GM04503 (cell line): Measurements from ENCODE around the gene CUX1.

Source experiments
- DNase-seq: peaks from one replicate; pipeline ENCODE4 v3.0.0-alpha.2; 2012; ENCODE audit warnings: low read depth

The CUX1 gene

GRCh38 chr7:101937717-101938514 lies 120.5 kb downstream of the CUX1 start:
- DNase-seq, result no peak

GRCh38 chr7:101939136-101939695 lies 121.8 kb downstream of the CUX1 start:
- no peak for DNase-seq

GRCh38 chr7:101940151-101940550 lies 122.7 kb downstream of the CUX1 start:
- no peak for DNase-seq

DNA sequence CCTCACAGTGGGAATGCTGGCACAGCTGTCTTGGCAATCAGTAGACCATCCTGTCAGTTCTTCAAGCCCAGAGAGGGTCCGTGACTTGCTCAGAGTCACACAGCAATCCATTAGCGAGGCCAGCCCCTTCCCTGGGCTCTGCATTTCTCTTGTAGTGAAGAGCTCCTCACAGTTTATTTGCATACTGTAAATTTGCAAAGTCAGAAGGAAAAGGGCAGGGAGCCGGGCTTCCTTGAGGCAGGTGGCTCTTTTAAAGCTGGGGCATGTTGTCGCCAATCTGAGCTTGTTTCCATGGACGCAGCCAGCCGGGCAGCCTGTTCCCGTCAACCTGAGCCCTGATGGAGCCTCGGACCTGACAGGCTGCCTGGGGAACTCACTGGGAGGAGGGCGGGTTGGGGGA lies 123.4 kb downstream of the CUX1 start:
- no peak for DNase-seq

DNA sequence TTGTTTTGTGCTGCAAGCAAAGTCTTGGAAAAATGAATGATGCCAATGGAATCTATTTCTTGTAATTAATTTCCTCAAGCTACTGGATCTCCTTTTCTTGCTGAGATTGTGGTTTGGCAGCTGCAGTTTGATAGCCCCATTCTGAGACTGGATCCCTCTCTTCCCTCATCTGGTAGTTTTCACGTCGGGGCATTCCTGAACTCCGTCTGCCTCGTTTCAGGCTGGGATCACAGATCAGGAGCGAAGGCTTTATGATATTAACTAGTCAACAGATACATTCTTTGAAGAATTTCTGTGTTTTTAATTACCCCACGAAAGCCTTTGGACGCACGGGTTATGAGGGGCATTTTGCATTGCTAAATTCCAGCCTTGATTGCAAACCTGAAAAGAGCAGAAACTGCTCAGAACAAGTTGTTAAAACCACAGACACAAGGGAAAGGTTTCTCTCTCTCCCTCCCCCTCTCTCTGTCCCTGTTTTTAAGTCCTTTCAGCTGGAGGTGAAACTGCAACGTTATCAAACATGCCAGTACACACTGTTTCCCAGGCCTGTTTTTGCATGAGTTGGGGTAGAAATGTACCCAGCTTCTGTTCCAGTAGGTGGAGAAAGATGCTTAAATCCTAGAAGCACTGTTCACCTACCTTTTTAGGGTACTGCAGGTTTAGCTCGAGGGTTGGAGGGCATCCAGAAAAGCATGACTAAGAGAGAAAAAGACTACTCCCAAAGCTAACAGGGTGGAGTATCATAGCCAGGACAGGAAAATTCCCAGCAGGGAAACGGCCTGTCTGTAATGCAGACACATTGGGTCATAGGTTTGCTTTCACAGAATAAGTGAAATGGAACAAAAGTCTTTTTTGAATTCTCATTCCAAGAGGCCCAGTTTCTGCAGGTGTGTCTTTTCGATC lies 124.3 kb downstream of the CUX1 start:
- DNase-seq, result peak; percentile 60

DNA sequence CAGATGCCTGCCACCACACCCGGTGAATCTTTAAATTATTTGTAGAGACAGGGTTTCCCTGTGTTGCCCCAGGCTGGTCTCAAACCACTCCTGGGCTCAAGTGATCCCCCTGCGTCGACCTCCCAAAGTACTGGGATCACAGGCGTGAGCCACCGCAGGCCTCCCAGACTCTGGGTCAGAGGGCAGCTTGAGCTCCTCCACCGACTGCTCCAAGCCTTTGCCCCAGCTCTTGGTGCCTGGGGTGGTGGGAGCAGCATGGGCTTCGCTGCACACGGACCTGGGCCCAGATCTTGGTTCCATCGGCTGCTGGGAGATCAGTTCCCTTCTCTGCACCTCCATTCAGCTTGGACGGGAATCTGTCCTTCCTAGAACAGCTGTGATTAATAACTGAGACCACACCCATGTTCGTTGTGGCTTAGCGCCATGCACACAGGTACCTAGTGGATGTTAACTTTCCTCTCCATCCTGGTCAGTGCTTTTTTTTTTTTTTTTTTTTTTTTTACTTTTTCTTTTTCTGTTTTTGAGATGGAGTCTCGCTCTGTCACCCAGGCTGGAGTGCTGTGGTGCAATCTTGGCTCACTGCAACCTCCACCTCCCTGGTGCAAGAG lies 125.3 kb downstream of the CUX1 start:
- DNase-seq, result no peak

DNA sequence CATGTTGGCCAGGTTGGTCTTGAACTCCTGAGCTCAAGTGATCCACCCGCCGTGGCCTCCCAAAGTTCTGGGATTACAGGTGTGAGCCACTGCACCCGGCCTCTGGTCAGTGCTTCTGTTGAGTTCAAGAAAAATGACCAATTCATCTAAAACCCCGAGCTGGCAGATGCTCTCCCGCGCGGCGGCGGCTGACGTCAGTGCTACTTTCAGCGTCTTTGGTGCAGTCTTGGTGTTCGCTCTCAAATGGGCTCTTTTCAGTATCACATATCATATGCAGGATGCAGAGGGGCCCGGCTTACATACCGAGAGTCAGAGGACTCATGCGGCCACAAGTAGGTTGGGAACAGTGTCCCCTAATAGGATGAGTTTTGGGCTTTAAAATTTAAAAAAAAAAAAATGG lies 125.9 kb downstream of the CUX1 start:
- DNase-seq, result no peak

GRCh38 chr7:101943889-101944600 lies 126.6 kb downstream of the CUX1 start:
- DNase-seq, result no peak

DNA sequence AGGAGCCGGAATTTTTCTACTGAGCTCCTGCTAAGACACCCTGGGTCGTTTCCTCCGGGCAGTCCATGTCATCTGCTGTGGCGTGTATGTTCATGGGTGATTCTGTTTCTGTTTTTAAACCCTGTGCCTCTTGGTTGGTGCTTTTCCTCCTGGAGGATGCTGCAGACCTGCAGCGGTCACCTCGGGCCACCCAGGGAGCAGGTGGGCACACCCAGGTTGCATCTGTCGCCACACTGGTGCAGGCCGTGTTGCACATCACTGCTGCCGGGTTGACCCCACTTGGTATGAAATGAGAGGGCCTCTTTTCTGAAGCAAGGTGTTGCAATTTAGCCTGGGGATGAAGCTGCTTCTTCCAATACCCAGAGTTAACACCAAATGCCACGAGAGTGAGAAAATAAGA lies 127.2 kb downstream of the CUX1 start:
- no peak for DNase-seq

DNA sequence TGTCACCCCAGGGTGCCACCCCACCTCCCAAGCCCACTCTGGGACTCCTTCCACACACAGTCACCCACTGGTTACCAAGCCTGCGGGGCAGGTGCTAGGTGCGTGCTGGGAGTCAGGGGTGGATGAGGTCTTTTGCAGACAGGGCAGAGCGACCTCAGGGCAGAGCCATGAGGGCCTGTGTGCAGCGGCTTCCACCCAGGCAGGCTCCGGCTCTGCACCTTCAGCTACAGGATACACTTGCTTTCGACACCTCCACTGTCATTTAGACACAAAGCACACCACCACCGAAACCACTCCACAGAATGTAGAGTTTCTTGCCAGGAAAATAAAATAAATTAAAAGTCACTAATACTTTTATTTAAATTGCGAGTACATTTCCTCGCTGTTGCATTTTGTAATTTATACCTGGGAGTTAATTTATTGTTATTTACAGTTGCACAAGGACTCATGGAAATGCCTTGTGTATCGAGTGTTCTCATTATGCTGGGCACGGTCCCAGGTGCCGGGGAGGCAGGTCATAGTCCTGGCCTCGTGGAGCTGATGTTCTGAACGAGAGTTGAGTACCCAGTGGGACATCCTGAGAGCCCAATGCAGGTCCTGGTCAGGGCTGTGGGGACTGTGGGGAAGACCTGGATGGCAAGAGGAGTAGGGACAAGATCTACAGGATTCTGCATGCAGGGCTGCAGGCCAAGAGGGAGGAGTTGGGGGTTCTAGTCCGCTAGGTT lies 127.8 kb downstream of the CUX1 start:
- no peak for DNase-seq

- no peak for DNase-seq
Observed at GRCh38 chr7:101947899-101948298, 130.5 kb downstream of the CUX1 start.

GRCh38 chr7:101948650-101949049 lies 131.2 kb downstream of the CUX1 start:
- DNase-seq, result no peak

- DNase-seq, result peak; percentile 28
Observed at GRCh38 chr7:101950450-101951119, 133.2 kb downstream of the CUX1 start.

DNA sequence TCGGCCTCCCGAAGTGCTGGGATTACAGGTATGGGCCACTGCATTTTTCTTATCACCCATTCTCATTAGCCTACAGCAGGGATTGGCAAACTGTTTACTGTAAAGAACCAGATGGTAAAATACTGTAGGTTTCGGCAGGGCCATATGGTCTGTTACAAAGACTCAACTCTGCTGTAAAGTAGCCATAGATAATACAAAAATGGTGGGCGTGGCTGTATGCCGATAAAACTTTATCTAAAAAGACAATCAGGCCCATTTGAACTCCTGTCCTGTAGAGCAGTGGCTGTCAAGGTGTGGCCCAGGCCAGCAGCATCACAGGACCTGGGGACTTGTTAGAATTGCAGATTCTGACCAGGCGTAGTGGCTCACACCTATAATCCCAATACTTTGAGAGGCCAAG lies 134.3 kb downstream of the CUX1 start:
- no peak for DNase-seq

GRCh38 chr7:101952355-101953247 lies 135.2 kb downstream of the CUX1 start:
- DNase-seq, result peak; percentile 65

DNA sequence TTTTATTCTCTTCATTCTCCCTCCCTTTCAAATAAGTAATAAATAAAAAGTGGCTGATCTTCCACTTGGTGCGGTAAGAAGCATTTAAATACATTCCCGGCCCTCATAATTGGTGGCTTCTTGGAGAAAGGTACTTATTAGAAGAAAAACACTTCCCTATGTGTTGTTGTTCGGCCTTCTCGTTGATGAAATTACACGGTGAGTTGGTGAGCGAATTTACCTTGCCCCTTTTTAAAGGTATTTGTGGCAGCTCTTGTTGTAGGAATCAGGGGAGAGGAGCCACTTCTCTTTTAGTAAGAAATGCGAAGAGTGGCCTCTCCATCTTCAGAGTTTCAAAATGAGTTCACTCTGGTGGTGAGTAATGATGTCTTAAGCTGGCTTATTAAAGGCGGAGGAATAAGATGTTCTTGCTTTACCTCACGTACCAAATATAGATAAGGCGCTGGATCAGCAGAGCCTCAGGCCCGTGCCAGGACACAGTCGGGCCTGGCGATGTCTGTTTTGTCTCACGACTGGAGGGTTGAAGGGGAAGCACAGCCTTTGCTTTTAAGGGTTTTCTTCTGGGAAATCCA lies 135.9 kb downstream of the CUX1 start:
- DNase-seq, result peak; percentile 51

DNA sequence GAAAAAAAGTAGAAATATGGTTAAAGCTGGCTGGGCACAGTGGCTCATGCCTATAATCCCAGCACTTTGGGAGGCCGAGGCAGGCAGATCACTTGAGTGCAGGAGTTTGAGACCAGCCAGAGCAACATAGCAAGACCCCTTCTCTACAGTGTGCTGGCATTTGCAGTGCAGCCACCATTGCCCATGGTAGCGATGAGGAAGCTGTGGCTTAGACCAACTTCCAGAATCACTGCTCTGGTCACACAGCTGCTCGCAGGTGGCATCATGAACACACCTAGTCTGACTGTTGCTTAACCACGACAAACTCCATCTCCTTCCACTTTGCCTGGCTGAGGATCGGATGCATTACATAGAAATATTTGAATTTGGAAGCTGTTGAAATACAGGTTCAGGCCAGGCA lies 137.1 kb downstream of the CUX1 start:
- no peak for DNase-seq

DNA sequence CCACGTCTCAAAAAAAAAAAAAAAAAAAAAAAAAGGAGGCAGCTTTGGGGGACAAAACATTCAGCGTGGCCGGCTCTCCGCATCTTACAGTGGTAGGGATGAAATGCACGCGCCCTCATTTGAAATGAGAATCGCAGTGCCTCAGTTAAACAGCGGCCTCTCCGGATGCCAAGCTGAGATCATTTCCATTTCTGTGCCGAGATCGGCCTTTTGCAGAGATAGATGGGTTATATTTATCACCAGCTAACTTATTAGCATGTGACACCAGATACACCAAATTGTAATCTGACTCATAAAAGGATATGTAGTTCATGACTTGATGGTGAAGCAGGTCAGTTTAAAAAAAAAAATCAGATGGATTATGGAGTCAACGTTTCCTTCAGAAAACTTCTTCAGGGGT lies 138.7 kb downstream of the CUX1 start:
- no peak for DNase-seq
